ENCODE results near the gene TTC16.

Gene TTC16

DNA sequence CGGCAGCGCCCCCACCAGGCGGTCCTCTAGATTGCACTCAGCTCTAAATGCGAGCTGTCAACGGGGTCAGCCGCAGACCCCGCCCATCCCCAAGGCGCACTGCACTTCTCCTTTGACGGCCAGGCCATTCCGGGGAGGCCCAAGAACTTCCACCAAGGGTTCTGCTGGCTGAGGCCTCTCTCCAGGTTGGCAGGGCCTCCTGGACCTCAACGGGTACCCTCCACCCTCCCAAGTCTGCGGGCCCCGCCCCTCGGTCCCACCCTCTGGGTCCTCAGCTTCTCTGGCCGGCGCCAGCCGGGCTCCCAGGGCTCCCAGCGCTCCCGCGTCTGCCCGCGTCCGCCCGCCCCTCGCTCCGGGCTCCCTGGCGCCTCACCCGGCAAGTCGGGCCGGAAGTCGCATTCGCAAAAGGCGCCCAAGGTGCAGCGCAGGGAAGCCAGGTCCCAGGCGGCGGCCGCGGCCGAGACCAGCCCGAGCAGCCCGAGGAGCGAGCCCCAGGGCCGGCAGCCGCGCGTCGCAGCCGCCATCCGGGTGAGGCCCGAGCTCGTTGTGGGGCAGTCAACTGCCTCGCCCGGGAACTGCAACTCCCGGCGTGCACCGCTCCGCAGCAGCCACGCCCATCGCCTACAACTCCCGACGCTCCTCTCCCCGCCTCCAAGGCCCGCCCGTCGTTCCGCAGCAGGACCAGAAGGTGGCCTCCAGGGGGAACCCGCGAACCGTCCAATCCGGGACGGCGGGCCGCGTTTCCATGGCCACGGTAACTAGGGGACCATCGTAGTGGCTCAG is 19.1 kb downstream of the TTC16 start, which contains the start of gene TOR2A:
Gene TOR2A (minus strand): TSS at position 548 of the 783 bp plus-strand sequence. CDS start 24 bp downstream, at position 524.
- POLR2A ChIA-PET = interaction anchor here (0.7 to 1.6 kb wide), 8 partner anchors 12 to 149 kb away, joined by 3 to 6 read pairs (median 4); partner anchors contain the start of genes PTRH1 and TTC16
- no peak for DNase-seq (ENCODE audit: low read depth, low spot score)
- CTCF ChIA-PET = interaction anchor here (0.6 to 9.5 kb wide), 88 partner anchors 9 to 521 kb away, joined by 3 to 156 read pairs (median 4); partner anchors contain the start of genes CDK9, CFAP157, ENG and FPGS

GRCh38 chr9:127735530-127736185 is 19.8 kb downstream of the TTC16 start:
- TF ChIP-seq, protein P1, sequence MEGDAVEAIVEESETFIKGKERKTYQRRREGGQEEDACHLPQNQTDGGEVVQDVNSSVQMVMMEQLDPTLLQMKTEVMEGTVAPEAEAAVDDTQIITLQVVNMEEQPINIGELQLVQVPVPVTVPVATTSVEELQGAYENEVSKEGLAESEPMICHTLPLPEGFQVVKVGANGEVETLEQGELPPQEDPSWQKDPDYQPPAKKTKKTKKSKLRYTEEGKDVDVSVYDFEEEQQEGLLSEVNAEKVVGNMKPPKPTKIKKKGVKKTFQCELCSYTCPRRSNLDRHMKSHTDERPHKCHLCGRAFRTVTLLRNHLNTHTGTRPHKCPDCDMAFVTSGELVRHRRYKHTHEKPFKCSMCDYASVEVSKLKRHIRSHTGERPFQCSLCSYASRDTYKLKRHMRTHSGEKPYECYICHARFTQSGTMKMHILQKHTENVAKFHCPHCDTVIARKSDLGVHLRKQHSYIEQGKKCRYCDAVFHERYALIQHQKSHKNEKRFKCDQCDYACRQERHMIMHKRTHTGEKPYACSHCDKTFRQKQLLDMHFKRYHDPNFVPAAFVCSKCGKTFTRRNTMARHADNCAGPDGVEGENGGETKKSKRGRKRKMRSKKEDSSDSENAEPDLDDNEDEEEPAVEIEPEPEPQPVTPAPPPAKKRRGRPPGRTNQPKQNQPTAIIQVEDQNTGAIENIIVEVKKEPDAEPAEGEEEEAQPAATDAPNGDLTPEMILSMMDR (IDR thresholded peaks at IDR 0.05; ENCODE audit: insufficient read depth, low read length, missing control alignments) = no peak
- H3K4me3 ChIP-seq (ENCODE audit: low read depth, low read length) = no peak overlapping the region
- CTCF ChIA-PET = interaction anchor here (0.9 to 9.5 kb wide), 48 partner anchors 9 to 505 kb away, joined by 3 to 156 read pairs (median 6); partner anchors contain the start of genes CDK9, CFAP157, ENG and PTRH1
- POLR2A ChIA-PET = interaction anchor here (1.3 to 1.6 kb wide), 4 partner anchors 20 to 138 kb away, joined by 4 to 6 read pairs (median 5); partner anchors contain the start of genes PTRH1 and TTC16
- DNase-seq (ENCODE audit: low read depth, low spot score) = no peak

More for the DNA sequence above, 19.1 kb downstream of the TTC16 start, which contains the start of gene TOR2A:
- TF ChIP-seq, protein P1 (IDR thresholded peaks at IDR 0.05; ENCODE audit: insufficient read depth, low read length, missing control alignments) = peak; percentile 98
- H3K4me3 ChIP-seq (ENCODE audit: low read depth, low read length) = peak within 1 kb of the TSS; percentile 75

- H3K4me3 ChIP-seq (ENCODE audit: low read depth, low read length) = no peak overlapping the region
- ChIA-PET CTCF (interaction anchor here (1.1 to 9.5 kb wide), 4 partner anchors 46 to 182 kb away, joined by 3 to 115 read pairs (median 6); no protein-coding TSS in a partner anchor), POLR2A (no interaction called here)
- no peak for DNase-seq (ENCODE audit: low read depth, low spot score)
- TF ChIP-seq, protein P1 (IDR thresholded peaks at IDR 0.05; ENCODE audit: insufficient read depth, low read length, missing control alignments) = no peak
Measured at GRCh38 chr9:127738666-127739065, 22.8 kb downstream of the TTC16 start.

DNA sequence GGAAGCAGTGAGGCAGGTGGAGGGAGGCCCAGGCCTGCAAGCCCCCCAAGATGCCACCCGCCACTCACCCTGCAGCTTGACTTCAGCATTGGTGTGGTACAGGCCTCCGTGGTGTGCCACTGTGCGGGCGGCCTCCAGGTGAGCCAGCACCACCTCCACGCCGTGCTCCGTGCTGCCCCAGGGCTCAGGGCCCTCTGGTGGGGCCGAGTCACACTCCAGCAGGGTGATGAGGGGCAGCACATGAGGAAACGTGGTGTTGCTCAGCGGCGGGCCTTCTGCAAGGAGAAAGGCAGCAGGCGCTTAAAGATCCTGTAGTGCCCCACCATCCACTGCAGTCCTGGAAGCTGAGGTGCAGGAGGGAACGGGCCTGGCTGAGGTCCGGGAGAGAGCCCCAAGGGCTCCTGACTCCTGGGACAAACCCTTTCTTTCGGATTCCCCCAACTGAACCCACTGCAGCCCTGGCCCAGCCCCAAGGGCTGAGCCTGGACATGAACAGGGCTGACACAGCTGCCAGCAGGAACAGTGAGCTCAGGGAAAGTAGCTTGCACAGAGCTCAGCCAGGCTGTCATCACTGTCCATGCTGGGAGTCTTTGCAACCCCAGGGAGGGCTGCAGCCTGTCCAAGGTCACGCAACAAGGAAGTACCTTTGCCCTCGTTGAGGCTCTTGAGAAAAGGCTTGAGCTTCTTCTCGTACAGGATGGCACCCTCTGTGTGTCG is 23.9 kb downstream of the TTC16 start:
- ChIA-PET CTCF (interaction anchor here (0.9 to 9.5 kb wide), 10 partner anchors 26 to 181 kb away, joined by 3 to 115 read pairs (median 4); no protein-coding TSS in a partner anchor), POLR2A (interaction anchor here (0.7 kb wide), 1 partner anchor 24 kb away, joined by 3 read pairs; the partner anchor contains the start of genes PTRH1 and TTC16)
- H3K4me3 ChIP-seq (ENCODE audit: low read depth, low read length) = no peak overlapping the region
- no peak for DNase-seq (ENCODE audit: low read depth, low spot score)
- TF ChIP-seq, protein P1 (IDR thresholded peaks at IDR 0.05; ENCODE audit: insufficient read depth, low read length, missing control alignments) = no peak

GRCh38 chr9:127741831-127742434 is 26.1 kb downstream of the TTC16 start:
- TF ChIP-seq, protein P1 (IDR thresholded peaks at IDR 0.05; ENCODE audit: insufficient read depth, low read length, missing control alignments) = no peak
- ChIA-PET POLR2A (interaction anchor here (0.5 kb wide), 1 partner anchor 55 kb away, joined by 3 read pairs; no protein-coding TSS in a partner anchor), CTCF (interaction anchor here (0.6 to 9.5 kb wide), 11 partner anchors 7 to 216 kb away, joined by 3 to 115 read pairs (median 4); partner anchors contain the start of genes CDK9 and TOR2A)
- DNase-seq (ENCODE audit: low read depth, low spot score) = no peak
- H3K4me3 ChIP-seq (ENCODE audit: low read depth, low read length) = peak overlapping the region; percentile 51

Measured in AG04449 (cell line).